ENCODE results near the gene UBA3.

The UBA3 gene

GRCh38 chr3:69090021-69090420 is 9.9 kb upstream of the UBA3 start:
- TF ChIP-seq, protein P1, sequence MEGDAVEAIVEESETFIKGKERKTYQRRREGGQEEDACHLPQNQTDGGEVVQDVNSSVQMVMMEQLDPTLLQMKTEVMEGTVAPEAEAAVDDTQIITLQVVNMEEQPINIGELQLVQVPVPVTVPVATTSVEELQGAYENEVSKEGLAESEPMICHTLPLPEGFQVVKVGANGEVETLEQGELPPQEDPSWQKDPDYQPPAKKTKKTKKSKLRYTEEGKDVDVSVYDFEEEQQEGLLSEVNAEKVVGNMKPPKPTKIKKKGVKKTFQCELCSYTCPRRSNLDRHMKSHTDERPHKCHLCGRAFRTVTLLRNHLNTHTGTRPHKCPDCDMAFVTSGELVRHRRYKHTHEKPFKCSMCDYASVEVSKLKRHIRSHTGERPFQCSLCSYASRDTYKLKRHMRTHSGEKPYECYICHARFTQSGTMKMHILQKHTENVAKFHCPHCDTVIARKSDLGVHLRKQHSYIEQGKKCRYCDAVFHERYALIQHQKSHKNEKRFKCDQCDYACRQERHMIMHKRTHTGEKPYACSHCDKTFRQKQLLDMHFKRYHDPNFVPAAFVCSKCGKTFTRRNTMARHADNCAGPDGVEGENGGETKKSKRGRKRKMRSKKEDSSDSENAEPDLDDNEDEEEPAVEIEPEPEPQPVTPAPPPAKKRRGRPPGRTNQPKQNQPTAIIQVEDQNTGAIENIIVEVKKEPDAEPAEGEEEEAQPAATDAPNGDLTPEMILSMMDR (IDR thresholded peaks at IDR 0.05; ENCODE audit: low read depth, low read length, missing control alignments): no peak
- peak; percentile 54 for DNase-seq (ENCODE audit: low read depth)
- H3K4me3 ChIP-seq (ENCODE audit: low read depth, low read length): no peak overlapping the region
- in situ Hi-C loops (cut with HindIII; ENCODE audit: low sequenced_read_pairs): no loop called here

GRCh38 chr3:69088063-69088462 is 7.9 kb upstream of the UBA3 start:
- H3K4me3 ChIP-seq (ENCODE audit: low read depth, low read length): peak overlapping the region; percentile 12
- in situ Hi-C loops (cut with HindIII; ENCODE audit: low sequenced_read_pairs): no loop called here
- TF ChIP-seq, protein P1 (IDR thresholded peaks at IDR 0.05; ENCODE audit: low read depth, low read length, missing control alignments): peak; percentile 3
- no peak for DNase-seq (ENCODE audit: low read depth)

GRCh38 chr3:69087030-69087791 is 7.0 kb upstream of the UBA3 start:
- H3K4me3 ChIP-seq (ENCODE audit: low read depth, low read length): peak overlapping the region; percentile 92
- in situ Hi-C loops (cut with HindIII; ENCODE audit: low sequenced_read_pairs): no loop called here
- TF ChIP-seq, protein P1 (IDR thresholded peaks at IDR 0.05; ENCODE audit: low read depth, low read length, missing control alignments): no peak
- DNase-seq (ENCODE audit: low read depth): no peak

DNA sequence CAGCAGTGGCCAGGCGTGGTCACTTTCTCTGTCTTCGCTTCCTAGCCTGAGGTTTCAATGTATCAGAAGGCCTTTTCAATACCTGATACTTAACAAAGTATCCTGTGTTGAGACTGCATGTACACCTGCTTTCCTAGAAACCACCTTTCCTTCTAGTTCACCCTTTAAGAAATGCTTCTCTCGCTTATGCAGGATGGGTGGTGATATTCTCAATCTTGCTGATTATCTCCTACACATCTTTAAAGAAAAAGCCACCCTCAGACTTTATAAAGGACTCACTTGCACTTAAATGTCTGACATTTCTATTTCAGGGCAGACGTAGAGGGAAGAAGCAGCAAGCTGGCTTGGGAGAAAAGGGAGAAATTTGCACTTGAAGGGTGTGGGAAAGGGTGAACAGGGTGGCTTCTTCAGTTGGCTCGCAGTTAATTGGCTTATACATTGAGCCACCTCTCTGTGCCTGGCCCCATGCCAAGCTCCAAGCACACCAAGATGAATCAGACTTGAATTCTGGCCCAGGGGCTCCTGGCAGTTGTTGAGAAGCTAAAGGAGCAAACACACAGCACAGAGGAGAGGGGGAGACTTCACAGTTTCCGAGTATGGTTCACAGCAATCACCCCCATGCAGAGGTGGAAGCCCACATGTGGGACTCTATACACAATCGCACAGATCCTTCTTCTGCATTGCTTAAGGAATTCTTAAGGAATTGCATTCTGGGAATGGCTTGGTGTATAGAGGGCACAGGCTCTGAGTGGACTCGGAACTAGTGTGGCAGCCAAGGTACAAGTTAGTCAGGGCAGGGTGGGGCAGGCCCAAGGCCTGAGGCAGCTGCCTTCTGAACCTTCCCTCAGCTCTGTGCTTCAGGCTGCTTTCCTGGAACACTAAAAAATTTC is 5.9 kb upstream of the UBA3 start:
- TF ChIP-seq, protein P1 (IDR thresholded peaks at IDR 0.05; ENCODE audit: low read depth, low read length, missing control alignments): no peak
- in situ Hi-C loops (cut with HindIII; ENCODE audit: low sequenced_read_pairs): no loop called here
- peak overlapping the region; percentile 92 for H3K4me3 ChIP-seq (ENCODE audit: low read depth, low read length)
- peak; percentile 91 for DNase-seq (ENCODE audit: low read depth)

DNA sequence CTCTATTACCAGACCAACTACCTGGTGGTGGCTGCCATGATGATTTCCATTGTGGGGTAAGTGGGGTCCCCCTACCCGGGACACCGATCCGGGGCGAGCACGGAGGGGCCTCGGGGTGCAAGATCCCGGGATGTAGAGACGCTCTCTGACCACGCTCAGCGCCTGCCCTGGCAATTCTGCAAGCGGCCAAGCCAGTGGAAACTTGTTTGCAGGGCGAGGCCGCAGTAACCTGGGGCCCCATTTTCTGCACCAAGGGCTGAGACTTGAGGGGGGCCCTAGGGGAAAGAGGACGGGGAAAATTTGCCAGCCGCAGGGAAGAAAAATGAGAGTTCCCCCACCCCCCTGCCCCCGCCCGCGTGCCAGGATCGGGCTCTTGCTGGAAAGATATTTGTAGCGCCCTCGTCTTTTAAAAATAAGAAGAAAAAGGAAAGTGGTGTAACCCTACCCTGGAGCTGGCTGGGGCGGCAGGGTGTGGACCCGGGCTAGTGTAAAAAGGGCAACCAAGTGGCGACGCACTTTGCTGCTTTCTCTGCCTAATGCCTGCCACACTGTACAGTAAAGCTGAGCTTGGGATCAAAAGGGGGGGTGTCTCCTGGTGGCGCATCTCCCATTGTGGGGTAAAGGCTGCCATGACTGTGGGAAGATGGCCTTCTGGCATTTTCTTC is 5.1 kb upstream of the UBA3 start:
- peak overlapping the region; percentile 92 for H3K4me3 ChIP-seq (ENCODE audit: low read depth, low read length)
- DNase-seq (ENCODE audit: low read depth): no peak
- in situ Hi-C loops (cut with HindIII; ENCODE audit: low sequenced_read_pairs): no loop called here
- TF ChIP-seq, protein P1 (IDR thresholded peaks at IDR 0.05; ENCODE audit: low read depth, low read length, missing control alignments): no peak
